ENCODE measurements around the gene ARHGEF25.

DNA sequence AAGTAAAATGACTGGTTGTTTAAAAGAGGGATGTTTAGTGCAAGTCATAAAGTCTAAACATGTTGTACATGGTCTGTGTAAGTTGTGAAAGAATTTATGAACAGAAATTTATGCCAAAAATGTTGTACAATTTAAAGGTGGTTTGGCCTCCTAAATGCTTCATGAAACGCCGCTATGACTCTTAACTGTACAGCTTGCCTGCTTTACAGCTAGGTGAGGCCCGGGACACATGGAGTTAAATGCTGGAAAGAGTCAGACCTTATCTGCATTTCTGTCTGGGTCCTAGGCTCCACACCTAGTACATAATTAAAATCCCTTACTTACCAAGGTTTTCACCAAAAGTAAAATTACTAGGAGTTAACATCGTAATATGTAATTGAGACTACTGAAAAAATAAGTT, 50.1 kb downstream of the ARHGEF25 start:
- TF ChIP-seq CHD2 (IDR thresholded peaks at IDR 0.05; ENCODE audit: low read length, partially characterized antibody) (no peak), ZFP36 (IDR thresholded peaks at IDR 0.05; ENCODE audit: borderline replicate concordance, partially characterized antibody) (peak; percentile 48), KDM5A (IDR thresholded peaks at IDR 0.05) (no peak), RCOR1 (IDR thresholded peaks at IDR 0.05; ENCODE audit: low read depth, low read length) (no peak)
- TF ChIP-seq, protein P1, sequence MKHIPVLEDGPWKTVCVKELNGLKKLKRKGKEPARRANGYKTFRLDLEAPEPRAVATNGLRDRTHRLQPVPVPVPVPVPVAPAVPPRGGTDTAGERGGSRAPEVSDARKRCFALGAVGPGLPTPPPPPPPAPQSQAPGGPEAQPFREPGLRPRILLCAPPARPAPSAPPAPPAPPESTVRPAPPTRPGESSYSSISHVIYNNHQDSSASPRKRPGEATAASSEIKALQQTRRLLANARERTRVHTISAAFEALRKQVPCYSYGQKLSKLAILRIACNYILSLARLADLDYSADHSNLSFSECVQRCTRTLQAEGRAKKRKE (CRISPR knock-in tag; IDR thresholded peaks at IDR 0.05; ENCODE audit: low read depth): no peak
- TF ChIP-seq, protein P2, sequence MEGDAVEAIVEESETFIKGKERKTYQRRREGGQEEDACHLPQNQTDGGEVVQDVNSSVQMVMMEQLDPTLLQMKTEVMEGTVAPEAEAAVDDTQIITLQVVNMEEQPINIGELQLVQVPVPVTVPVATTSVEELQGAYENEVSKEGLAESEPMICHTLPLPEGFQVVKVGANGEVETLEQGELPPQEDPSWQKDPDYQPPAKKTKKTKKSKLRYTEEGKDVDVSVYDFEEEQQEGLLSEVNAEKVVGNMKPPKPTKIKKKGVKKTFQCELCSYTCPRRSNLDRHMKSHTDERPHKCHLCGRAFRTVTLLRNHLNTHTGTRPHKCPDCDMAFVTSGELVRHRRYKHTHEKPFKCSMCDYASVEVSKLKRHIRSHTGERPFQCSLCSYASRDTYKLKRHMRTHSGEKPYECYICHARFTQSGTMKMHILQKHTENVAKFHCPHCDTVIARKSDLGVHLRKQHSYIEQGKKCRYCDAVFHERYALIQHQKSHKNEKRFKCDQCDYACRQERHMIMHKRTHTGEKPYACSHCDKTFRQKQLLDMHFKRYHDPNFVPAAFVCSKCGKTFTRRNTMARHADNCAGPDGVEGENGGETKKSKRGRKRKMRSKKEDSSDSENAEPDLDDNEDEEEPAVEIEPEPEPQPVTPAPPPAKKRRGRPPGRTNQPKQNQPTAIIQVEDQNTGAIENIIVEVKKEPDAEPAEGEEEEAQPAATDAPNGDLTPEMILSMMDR (IDR thresholded peaks at IDR 0.05): no peak

Data from A549 (cell line).